NCI-H187 (cell line): Measurements from ENCODE around the gene CACNG4.

Experiments used
- DNase-seq, 2 experiments: peaks; one replicate each; lab custom pipeline; 2025; lab: John Stamatoyannopoulos, UW

CACNG4 gene

DNA sequence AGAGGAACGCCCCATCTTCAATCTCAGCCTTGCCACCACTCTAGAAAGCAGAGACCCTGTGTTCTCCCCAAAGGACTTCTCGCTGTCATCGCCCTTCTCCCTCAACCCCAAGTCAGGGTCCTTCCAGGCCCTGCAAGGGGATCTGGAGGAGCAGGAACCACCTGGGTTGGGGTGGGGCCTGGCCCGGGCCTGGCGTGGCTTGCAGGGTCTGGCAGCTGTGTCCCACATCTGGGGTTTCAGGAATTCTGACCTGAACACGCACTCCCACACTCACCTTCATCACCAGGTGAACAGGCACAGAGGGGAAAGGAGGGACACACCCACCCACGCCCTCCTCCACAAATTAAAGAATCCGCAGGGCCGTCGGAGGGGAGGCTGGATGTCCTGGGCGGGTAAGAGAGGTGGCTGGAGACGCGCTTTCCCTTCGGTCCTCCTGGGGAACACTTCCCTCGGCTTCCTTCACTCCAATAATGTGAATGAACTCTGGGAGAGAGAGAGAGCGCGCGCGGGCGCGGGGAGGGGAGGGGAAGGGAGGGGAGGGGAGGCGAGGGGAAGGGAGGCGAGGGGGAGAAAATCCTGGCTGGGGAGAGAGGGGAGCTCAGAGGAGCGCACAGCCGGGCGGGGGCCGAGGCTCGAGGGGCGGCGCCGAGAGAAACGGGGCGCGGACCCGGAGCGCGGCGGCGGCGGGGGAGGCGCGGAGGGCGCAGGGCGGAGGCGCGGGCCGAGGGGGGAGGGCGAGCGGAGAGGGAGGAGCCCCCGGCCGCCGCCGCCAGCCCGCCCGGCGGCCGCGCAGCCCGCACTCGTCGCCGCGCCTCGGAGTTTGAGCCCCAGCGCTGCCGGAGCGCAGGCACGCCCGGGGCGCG lies at the start of gene CACNG4:
Gene CACNG4, plus strand, starts transcription at position 799 of the 863 bp plus-strand sequence. CDS start 205 bp downstream, outside the sequence.
- DNase-seq, result no peak

DNA sequence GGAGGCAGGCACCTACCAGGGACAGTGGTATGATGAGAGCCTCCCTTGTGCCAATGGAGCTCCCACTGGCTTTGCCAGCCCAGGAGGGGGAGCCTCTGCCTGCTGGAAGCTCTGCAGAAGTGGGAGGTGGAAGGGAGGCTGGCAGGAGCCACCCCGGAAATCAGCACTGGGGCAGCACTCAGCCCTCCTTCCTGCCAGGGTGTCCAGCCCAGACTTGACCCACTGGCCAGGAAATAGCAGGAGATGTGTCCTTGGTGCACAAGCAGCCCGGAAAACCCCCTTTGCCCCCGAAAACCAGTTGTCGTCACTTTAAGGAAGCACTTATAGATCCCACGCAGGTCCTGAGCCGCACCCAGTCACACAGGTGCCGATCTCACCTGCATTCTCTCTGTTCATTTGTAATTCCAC lies 49.3 kb upstream of the CACNG4 start:
- no peak for DNase-seq

DNA sequence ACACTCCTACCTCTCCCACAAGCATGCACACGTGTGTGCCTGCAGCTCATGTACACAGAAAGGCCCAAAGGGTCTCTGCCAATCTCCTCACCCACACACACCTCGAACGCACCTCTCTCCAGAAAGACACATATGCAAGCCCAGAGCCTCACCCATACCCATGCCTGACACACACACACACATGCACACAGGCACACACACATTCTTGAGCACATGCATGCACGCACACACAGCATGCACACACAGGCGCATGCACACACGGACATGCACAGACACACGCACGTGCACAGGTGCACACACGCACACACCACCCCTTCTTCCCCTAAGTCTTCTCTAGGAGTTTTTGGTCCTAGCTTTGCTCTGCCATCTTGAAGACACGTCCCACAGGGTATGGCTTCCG lies 48.7 kb upstream of the CACNG4 start:
- no peak for DNase-seq

DNA sequence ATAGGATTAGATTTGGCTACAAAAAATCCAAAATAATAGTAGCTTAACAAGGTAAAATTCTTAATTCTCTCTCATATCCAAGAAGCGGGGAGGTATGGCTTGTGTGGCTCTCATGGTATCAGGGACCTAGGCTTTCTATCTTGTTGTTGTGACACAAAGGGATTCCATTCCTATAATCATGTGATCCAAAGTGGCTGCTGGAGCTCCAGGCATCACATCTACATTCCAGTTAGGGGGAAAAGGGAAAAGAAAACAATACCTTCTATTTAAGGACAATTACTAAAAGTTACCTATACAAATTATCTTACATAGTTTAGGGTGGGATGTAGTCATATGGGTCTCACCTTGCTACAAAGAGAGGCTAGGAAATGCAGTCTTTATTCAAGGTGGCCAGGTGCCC lies 47.6 kb upstream of the CACNG4 start:
- DNase-seq, result no peak

DNA sequence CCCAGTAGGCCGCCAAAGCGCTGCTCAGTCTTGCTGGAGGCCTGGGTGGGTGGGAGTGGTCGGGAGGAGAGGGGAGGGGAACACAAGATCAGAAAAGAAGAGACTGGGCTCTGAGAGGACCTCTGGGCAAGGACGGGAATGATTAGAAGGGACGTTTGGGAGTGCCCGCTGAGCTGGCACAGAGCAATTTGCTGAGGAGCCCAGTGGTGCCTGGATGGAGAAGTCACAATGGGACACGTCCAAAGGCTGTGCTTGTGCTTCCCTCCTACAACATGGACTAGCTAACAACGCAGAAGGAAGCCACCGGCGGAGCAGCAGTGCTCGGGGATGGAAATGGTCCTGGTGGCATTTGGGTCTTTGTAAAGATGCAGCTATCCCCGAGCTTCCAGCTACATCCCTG lies 45.6 kb upstream of the CACNG4 start:
- DNase-seq, result no peak

DNA sequence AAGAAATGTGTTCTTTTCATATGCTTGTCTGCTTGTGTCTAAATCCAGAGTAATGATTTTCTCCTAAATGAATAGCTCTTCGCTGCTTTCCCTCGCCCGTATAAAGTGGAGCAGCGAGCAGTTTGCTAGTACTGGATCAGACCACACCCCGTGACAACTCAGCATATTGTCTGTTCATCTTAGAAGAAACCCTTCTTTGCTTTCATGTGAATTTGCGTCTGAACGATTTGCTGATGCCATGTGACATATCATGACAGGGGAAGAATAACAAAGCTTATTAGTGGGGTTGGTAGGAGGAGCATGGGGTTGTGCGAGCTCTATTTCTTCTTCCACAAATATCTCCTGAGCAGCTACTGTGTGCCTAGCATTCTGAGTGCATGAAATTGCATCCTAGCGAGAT lies 44.1 kb upstream of the CACNG4 start:
- no peak for DNase-seq

DNA sequence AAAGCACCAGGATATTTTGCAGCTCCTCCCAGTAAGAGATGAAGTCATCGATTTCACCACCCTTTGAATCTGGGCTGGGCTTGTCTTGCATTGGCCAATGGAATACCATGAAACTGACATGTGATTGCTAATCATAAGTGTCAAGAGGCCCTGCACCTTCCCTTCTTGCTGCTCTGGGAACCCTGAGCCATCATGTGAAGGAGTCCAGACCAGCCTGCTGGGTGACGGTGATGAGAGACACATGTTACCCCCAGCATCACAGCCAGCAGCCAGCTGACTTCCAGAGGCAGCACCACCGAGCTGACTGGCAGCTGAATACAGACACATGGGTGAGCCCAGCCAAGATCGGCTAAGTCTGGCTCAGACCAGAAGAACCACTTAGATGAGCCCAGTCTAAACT lies 43.6 kb upstream of the CACNG4 start:
- DNase-seq, result no peak

DNA sequence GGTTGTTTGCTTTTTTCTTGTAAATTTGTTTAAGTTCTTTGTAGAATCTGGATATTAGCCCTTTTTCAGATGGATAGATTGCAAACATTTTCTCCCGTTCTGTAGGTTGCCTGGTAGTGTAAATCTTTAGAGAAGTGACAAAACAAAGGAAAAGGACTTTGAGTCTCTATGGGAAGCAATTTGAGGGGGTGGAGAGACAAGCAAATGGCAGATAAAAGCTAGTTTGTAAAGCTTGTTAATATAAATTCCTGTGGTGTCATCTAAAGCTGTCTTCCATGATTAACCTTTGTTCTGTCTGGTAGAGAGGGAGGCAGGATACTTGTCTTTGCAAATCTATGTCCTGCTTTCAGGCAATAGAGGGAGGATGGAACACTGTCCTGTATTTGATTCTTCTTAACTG lies 40.6 kb upstream of the CACNG4 start:
- no peak for DNase-seq

DNA sequence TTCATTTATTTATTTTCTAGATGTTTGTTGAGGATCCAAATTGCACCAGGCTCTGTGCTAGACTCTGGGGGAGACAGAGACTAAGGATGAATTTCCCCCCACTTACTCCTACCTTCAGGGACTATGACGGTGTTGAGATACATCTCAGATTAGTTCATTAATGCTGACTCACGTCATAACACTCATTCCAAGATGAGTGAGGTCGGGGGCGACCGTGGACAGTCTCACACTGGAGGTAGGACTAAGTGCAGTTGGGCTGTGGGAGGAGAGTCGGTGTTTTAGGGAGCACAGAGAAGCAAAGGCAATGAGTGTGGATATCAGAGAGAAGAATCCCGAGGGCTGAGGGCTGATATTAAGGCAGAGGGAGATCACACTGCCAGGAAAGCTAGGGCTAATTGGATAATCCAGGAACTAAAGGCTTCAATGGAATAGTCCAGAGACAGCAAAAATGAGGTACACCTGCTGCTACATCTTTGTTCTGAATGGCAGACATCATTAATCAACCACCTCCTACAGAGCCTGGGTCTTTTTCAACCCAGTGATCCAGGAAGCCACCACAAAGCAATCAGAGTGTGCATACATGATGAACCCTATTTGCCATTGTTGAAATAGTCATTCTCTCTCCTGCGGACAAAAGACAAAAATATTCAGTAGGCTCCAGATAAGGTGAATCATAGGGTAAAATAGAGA lies 38.6 kb upstream of the CACNG4 start:
- no peak for DNase-seq

DNA sequence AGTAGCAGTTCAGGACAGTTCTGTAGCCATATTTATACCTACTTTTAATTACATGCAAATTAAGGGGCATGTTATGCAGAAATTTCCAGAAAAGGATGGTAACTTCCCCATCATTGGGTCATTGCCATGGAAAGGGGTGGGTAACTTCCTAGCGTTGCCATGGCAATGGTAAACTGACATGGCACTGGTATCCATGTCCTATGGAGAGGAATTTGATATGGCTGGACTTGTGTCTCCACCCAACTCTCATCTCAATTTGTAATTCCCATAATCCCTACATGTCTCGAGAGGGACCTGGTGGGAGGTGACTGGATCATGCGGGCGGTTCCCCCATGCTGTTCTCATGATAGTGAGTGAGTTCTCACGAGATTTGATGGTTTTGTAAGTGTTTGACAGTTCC lies 35.6 kb upstream of the CACNG4 start:
- no peak for DNase-seq

DNA sequence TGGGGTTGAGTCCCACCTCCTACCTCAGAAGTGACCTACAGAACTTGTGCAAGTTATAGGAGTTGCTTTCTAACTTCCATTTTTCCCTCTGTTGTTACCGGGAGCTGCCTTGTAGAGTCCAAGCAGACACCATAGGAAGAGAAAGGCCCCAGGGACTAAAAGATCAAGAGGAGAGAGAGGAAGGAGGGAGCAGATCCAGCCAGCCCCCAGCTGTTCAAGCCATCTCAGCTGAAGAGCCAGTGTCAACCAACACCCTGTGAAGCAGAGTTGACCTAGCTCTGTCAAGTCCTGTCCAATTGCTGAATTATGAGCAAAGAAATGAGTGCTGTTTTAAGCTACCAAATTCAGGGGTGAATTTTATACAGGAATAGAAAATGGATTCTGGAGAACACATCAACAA lies 34.9 kb upstream of the CACNG4 start:
- no peak for DNase-seq

DNA sequence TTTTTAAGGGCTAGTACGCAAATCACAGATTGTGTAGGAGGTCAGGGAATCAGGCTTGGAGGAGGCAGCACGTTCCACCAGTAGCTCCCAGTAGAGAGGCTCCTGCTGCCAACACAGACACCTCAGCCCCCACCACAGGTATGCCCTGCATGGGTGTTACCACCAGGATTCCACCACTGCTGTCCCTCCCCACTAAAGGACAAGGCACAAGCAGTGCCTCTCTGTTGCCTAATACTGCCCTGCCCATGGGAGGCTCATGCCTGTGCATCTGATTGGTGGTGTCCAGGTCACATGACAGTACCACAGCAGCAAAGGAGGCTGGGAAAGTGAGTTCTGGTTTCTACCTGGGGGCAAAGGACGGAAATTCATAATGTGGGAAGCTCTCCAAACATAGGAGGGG lies 33.6 kb upstream of the CACNG4 start:
- DNase-seq, result no peak

DNA sequence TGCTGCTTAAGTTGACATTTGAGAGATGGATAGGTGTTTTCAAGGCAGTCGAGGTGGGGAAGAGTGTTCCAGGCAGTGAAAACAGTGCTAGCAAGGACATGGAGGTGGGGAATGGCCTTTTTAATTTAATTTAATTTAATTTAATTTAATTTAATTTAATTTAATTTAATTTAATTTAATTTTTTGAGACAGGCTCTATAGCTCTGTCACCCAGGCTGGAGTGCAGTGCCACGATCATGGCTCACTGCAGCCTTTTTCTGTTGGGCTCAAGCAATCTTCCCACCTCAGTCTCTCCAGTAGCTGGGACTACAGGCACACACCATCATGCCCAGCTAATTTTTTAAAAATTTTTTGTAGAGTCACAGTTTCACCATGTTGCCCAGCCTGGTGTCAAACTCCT lies 32.2 kb upstream of the CACNG4 start:
- DNase-seq, result no peak

DNA sequence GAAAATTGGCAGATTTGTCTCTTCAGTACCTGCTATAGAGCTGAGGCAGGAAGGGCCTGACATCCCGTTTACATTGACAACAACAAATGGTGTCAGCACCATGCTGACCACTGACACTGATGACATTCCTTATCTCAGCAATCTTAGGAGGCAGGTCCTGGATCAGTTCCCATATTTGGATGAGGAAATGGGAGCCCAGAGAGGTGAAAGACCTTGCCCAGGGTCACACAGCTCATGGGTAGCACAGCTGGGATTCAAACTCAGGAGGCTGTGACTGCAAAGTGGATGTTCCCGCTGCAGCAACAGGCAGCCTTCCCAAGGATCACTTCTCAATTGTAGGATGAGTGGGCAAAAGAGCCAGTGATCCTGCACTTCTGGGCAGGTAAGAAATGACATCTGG lies 30.5 kb upstream of the CACNG4 start:
- no peak for DNase-seq

DNA sequence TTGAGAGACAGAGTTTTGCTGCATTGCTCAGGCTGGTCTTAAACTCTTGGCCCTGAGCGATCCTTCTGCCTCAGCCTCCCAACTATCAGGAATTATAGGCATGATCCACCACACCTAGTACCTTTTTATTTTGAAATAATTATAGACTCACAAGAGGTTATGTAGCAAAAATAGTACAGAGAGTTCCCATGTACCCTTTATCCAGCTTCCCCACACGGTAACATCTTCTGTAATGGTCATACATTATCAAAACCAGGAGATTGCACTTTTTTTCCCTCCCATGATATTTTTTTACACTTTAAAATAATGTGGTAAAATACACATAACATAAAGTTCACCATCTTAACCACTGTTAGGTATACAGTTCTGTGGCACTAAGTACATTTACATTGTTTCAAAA lies 28.8 kb upstream of the CACNG4 start:
- DNase-seq, result no peak

DNA sequence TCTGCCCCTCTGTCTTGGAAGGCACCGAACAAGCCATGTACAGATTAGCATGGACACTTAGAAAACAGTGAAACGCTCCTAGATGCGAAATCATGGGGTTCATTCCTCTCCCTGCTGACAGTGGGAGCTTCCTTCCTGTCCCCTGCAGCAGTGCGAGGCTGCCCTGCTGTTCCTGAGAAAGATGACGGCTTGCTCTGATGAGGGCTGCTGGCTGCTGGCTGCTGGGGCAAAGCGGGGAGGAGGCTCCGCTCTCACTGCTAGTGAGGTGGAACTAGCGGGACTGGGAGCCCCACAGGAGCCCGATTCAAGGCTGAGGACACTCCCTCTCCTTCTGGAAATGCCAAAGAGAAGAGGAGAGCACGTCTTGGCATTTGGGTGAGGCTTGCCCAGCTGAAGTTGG lies 25.9 kb upstream of the CACNG4 start:
- no peak for DNase-seq

DNA sequence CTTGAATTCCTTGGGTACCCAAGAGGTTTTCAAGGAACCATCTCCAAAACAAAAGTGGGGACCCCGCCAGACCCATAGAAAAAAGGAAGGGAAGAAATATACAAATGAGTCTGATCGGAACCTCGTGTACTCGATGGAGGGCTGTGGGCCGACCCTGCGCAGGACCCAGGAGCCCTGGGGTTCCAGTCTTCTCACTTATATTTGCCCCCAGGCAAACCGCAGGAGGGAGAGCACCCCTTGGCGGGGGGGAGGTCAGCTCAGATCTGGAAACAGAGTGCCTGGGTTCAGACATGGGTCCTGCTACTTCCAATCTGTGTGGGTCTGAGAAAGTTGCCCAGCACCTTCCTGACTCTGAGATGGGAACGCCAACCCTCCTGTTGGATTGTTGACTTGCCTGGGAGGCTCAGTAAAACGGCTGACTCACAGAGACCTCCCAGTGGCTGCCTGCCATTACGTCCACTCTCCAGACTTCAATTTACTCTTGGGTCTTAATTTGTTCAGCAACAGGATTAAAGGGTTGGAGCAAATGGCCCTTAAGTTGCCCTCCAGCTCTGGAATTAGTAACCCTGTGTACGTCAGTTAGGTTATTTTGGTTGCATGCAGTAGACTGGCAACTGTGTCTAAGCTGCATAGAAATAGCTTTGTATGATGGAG lies 24.9 kb upstream of the CACNG4 start:
- no peak for DNase-seq

DNA sequence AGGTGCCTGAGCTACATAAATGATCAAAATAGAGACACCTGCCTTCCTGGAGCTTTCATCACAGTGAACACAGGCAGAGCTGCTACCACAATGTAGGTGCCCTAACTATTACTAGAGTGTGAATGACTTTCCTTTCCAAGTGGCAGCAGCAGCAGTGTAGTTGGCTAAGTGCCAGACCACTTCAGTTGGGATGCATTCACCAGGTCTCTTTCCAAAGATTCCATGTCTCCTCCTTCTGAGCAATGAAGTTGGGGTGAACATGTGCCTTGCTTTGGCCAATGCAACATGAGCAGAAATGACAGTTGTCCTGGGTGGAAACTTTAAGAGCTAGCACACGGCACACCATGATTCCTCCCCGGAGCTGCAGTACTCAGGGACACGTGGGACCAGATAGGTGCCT lies 23.3 kb upstream of the CACNG4 start:
- DNase-seq, result no peak

DNA sequence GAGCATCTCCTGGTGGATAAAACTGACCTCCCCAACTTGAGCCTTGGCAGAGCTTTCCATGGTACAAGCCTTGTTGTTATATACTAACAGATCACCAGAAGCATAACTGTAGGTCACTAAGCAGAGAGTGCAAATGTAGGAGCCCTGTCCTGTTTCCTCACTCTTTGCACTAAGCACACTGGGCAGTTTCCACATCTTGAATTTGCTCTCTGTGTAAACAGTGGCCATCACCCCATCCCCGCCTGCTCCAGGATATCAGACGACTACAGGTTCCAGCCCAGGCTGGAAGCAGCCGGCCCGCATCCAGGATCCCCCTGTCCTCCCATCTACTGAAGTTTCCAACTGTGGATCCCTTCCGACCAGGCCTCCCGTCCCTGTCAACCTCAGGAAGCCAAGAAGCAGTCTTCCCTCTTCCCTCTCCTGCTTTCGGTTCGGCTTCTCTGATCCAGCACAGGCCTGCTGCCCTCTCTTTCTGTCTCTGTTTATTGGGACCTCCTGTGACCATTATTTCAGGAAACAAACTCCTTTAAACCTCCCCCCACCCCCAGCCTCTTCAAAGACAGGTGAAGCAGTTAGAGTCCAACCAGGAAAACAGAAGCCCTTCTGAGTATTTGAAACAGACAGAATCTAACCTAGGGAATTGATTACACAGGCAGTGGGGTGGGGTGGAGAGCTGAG lies 22.6 kb upstream of the CACNG4 start:
- no peak for DNase-seq

DNA sequence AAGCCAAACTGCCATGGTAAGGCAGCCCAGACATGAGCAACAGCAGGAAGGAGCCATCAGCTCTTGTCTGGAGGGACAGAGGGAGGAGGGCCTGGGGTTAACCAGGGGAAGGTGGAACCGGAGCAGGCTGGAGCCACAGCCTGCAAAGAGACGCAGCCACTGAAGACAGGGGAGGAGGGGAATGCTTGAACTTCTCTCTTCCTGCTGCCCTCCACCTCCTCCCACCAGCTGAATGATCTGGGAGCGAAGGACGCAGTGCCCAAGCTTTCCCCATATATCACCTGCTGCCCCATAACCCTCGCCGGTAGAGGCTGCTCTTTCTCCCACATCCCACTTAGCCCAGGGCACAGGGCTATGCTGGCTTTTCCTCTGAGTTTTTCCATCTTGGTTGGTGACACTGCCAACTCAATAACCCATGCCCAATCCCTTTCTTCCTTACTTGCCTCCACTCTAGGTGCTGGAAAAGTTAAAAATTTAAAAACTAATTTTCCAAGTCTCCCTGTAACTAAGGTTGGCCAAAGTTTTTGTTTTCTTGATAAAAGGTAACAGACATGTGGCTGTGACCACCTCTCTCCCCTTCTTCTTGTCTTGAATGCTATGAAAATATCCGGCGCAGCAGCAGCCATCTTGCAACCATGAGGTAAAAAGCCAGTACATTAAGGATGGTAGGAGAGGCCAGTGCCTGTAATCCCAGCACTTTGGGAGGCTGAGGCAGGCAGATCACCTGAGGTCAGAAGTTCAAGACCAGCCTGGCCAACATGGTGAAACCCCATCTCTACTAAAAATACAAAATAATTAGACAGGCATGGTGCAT lies 21.8 kb upstream of the CACNG4 start:
- no peak for DNase-seq

DNA sequence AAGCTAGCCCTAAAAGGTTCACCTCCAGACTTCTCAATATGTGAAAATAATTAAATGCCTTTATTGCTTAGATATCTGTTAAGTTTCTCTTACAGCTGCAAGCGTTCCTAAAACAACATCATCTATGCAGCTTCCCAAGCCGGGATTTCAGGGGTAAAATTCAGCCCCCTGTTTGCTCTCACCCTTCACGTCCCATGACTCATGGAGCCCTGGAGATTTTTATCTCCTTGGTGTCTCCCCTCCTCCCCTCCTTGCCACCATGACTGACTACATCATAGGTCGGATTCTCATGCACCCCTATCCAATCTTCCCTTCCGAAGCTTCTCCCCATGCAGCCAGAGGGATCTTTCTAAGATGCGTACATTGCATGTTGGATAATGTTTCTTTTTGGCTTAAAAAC lies 21.0 kb upstream of the CACNG4 start:
- DNase-seq, result no peak
